GM23248 (cell line): Measurements from ENCODE around the gene PRKAR1A.

Experiments used
- EZH2 ChIP-seq: fragments of 200-600 bp; sonication (generic); IDR thresholded peaks from 2 replicates; pipeline ENCODE4 v1.6.1; 2018; ENCODE audit warnings: antibody characterized with exemption, mild to moderate bottlenecking; ENCODE audit not compliant: insufficient read depth, poor library complexity, severe bottlenecking
- EZH2phosphoT487 ChIP-seq: fragments of 200-600 bp; sonication (generic); IDR thresholded peaks from 2 replicates; pipeline ENCODE4 v1.6.1; 2018; ENCODE audit warnings: antibody characterized with exemption, moderate library complexity, mild to moderate bottlenecking, low read depth; ENCODE audit not compliant: insufficient read depth

DNA sequence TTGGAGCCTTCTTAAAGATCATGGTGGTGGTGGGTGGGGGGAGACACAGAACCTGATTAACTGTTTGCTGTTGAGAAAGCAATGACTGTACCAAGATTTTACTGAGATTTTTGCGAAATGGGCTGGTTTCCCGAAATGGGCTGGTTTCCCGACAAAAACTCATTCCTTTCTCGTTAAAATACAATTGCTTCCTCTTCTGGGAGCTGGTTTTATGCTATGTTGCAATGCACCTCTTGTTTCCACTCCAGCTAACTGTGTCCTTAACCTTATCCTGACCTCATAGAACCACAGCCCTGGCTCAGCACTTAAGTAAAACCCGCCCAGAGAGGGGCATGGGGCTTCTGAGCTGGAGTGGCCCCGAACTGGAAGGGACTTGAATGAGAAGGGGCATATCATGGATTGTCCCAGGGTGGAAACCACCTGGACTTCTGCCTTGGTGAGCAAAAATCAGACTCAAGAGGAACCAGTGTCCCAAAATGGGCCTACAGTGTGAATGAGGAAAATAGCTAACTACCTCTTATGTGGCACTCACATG lies 68.1 kb downstream of the PRKAR1A start:
- TF ChIP-seq EZH2 (no peak), EZH2phosphoT487 (no peak)
